ENCODE data around the gene C4B. TPM values are rescaled to one million over a fixed set of nuclear protein-coding genes. Genes with fewer than 3 reads are reported as not detected.

C4B gene
- total and polyA plus RNA-seq, 9 of the 15 experiments (the other 6 are each of a cell fraction or from before 2014, with no cell fraction given) = 0.32 to 8.8 (median 5.4) TPM

DNA sequence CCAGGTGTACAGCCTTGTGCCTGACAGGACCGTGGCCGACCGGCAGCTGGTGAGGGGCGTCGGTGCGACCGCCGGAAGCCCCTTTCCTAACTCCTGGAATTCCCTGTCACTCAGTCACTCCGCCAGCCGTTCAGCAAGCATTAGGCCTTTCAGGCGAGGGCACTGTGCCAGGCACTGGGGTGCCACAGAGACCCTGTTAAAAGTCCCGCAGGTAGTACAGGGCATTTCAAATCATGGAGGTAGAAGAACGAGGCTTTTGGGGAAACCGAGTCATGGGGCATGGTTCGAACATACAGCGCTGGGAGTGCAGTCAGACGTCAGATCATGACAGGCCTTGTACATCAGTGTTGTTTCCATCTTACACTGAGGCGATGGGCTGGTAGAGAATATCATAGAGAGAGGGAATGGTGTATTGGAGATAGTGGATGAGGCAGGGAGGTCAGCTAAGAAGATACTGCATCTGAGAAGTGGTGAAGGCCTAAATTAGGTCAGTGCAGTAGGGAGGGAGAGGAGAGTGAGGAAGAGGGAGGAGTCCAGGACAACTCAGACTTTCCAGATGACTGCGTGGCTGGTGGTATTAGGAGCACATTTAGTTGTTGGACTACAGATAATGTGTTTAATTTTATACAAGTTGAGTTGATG is 41.8 kb upstream of the C4B start (continued):
- TF ChIP-seq, protein P1, sequence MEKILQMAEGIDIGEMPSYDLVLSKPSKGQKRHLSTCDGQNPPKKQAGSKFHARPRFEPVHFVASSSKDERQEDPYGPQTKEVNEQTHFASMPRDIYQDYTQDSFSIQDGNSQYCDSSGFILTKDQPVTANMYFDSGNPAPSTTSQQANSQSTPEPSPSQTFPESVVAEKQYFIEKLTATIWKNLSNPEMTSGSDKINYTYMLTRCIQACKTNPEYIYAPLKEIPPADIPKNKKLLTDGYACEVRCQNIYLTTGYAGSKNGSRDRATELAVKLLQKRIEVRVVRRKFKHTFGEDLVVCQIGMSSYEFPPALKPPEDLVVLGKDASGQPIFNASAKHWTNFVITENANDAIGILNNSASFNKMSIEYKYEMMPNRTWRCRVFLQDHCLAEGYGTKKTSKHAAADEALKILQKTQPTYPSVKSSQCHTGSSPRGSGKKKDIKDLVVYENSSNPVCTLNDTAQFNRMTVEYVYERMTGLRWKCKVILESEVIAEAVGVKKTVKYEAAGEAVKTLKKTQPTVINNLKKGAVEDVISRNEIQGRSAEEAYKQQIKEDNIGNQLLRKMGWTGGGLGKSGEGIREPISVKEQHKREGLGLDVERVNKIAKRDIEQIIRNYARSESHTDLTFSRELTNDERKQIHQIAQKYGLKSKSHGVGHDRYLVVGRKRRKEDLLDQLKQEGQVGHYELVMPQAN (IDR thresholded peaks at IDR 0.05; ENCODE audit: borderline replicate concordance) = 0 out of 2 replicates have a peak, but pooled peaks have one; percentile 40
- TF ChIP-seq BRCA1 (IDR thresholded peaks at IDR 0.05) (no peak), BRCA1 (CRISPR knock-in tag; IDR thresholded peaks at IDR 0.05) (no peak), ZNF668 (CRISPR knock-in tag; IDR thresholded peaks at IDR 0.05) (peak; percentile 63; the same call in 1 of the 2 replicates), ZNF778 (CRISPR knock-in tag; IDR thresholded peaks at IDR 0.05) (no peak), RNF2 (IDR thresholded peaks at IDR 0.05) (no peak), ZNF551 (CRISPR knock-in tag; IDR thresholded peaks at IDR 0.05) (no peak), HSF4 (CRISPR knock-in tag; IDR thresholded peaks at IDR 0.05; ENCODE audit: borderline replicate concordance) (peak; percentile 47; the same call in 1 of the 2 replicates), CC2D1A (IDR thresholded peaks at IDR 0.05) (peak; percentile 59; the same call in 1 of the 2 replicates), ZNF707 (CRISPR knock-in tag; conservative IDR thresholded peaks at IDR 0.05) (0 out of 2 replicates have a peak, but pooled peaks have one; percentile 48), POLR2H (tag; IDR thresholded peaks at IDR 0.05; ENCODE audit: low read depth) (no peak), FOXP1 (CRISPR knock-in tag; IDR thresholded peaks at IDR 0.05) (no peak), ZSCAN32 (CRISPR knock-in tag; IDR thresholded peaks at IDR 0.05) (peak; percentile 55; the same call in 1 of the 2 replicates), ILK (tag; IDR thresholded peaks at IDR 0.05; ENCODE audit: borderline replicate concordance, low read depth) (no peak), PHF20 (IDR thresholded peaks at IDR 0.05; ENCODE audit: partially characterized antibody) (no peak), CREB1 (IDR thresholded peaks at IDR 0.05) (no peak), CREB1 (CRISPR knock-in tag; IDR thresholded peaks at IDR 0.05) (no peak), DIDO1 (tag; IDR thresholded peaks at IDR 0.05; ENCODE audit: low read depth) (0 out of 2 replicates have a peak, but pooled peaks have one; percentile 26), CHD1 (IDR thresholded peaks at IDR 0.05; ENCODE audit: low read length) (peak; percentile 92)
- TF ChIP-seq, protein P2, sequence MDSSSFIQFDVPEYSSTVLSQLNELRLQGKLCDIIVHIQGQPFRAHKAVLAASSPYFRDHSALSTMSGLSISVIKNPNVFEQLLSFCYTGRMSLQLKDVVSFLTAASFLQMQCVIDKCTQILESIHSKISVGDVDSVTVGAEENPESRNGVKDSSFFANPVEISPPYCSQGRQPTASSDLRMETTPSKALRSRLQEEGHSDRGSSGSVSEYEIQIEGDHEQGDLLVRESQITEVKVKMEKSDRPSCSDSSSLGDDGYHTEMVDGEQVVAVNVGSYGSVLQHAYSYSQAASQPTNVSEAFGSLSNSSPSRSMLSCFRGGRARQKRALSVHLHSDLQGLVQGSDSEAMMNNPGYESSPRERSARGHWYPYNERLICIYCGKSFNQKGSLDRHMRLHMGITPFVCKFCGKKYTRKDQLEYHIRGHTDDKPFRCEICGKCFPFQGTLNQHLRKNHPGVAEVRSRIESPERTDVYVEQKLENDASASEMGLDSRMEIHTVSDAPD (CRISPR knock-in tag; IDR thresholded peaks at IDR 0.05) = no peak; the same call in 1 of the 2 replicates
- TF ChIP-seq, protein P3, sequence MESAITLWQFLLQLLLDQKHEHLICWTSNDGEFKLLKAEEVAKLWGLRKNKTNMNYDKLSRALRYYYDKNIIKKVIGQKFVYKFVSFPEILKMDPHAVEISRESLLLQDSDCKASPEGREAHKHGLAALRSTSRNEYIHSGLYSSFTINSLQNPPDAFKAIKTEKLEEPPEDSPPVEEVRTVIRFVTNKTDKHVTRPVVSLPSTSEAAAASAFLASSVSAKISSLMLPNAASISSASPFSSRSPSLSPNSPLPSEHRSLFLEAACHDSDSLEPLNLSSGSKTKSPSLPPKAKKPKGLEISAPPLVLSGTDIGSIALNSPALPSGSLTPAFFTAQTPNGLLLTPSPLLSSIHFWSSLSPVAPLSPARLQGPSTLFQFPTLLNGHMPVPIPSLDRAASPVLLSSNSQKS (CRISPR knock-in tag; IDR thresholded peaks at IDR 0.05) = no peak
- TF ChIP-seq, protein P4, sequence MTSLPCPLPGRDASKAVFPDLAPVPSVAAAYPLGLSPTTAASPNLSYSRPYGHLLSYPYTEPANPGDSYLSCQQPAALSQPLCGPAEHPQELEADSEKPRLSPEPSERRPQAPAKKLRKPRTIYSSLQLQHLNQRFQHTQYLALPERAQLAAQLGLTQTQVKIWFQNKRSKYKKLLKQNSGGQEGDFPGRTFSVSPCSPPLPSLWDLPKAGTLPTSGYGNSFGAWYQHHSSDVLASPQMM (CRISPR knock-in tag; IDR thresholded peaks at IDR 0.05) = no peak

Measured in K562 (cell line).